GM23338 (cell line): ENCODE data around the gene HS6ST2. TPM values are rescaled to one million over a fixed set of nuclear protein-coding genes. Genes with fewer than 3 reads are reported as not detected.

Source experiments
- ATAC-seq: fragments of 200-7000 bp; cut with Tn5 transposase; 3 replicates; pipeline ENCODE4 v1.9.1; 2020
- DNase-seq: peaks from one replicate; pipeline ENCODE4 v3.0.0-alpha.2; 2015; ENCODE audit warnings: low spot score
- H2AFZ ChIP-seq: fragments of 200-600 bp; sonication (generic); 2 replicates; pipeline ENCODE4 v1.8.0; 2016; ENCODE audit warnings: antibody characterized with exemption, mild to moderate bottlenecking, moderate library complexity
- H3F3A ChIP-seq: fragments of 200-600 bp; sonication (generic); replicated peaks from 2 replicates; pipeline ENCODE4 v1.8.0; 2017; ENCODE audit warnings: antibody characterized with exemption, mixed run types, low read depth
- H3K27ac ChIP-seq: fragments of 200-600 bp; sonication (generic); 2 replicates; pipeline ENCODE4 v1.6.1; 2016; ENCODE audit warnings: low read depth
- H3K27me3 ChIP-seq: fragments of 200-600 bp; sonication (generic); 2 replicates; pipeline ENCODE4 v1.8.0; 2016; ENCODE audit warnings: mild to moderate bottlenecking, mixed run types, moderate library complexity; ENCODE audit not compliant: insufficient read depth
- H3K36me3 ChIP-seq: fragments of 200-600 bp; sonication (generic); 2 replicates; pipeline ENCODE4 v1.8.0; 2016; ENCODE audit warnings: mild to moderate bottlenecking; ENCODE audit not compliant: insufficient read depth
- H3K4me1 ChIP-seq: fragments of 200-600 bp; sonication (generic); 2 replicates; pipeline ENCODE4 v1.8.0; 2016; ENCODE audit warnings: mild to moderate bottlenecking, moderate library complexity; ENCODE audit not compliant: insufficient read depth
- H3K4me2 ChIP-seq: fragments of 200-600 bp; sonication (generic); 2 replicates; pipeline ENCODE4 v1.7.1; 2017; ENCODE audit warnings: mixed run types
- H3K4me3 ChIP-seq: fragments of 200-600 bp; sonication (generic); 2 replicates; pipeline ENCODE4 v1.6.1; 2016; ENCODE audit warnings: mixed run types
- H3K79me2 ChIP-seq: fragments of 200-600 bp; sonication (generic); replicated peaks from 2 replicates; pipeline ENCODE4 v1.8.0; 2017; ENCODE audit warnings: mild to moderate bottlenecking; ENCODE audit not compliant: insufficient read depth
- H3K9me2 ChIP-seq: fragments of 200-600 bp; sonication (generic); 2 replicates; pipeline ENCODE4 v1.8.0; 2017; ENCODE audit not compliant: insufficient read depth
- H4K20me1 ChIP-seq: fragments of 200-600 bp; sonication (generic); replicated peaks from 2 replicates; pipeline ENCODE4 v1.8.0; 2017; ENCODE audit warnings: mild to moderate bottlenecking; ENCODE audit not compliant: insufficient read depth
- H3K27ac Mint-ChIP-seq: 2 replicates; pipeline ENCODE4 v1.8.0; 2020; ENCODE audit warnings: inconsistent platforms, mild to moderate bottlenecking, moderate library complexity, mixed read lengths
- H3K27me3 Mint-ChIP-seq: 3 replicates; pipeline ENCODE4 v1.8.0; 2022; ENCODE audit warnings: low read depth, mild to moderate bottlenecking, moderate library complexity, mixed read lengths, inconsistent platforms; ENCODE audit not compliant: insufficient read depth, poor library complexity
- H3K36me3 Mint-ChIP-seq: 3 replicates; pipeline ENCODE4 v1.8.0; 2021; ENCODE audit warnings: low read depth, mild to moderate bottlenecking, inconsistent platforms, moderate library complexity, mixed read lengths
- H3K4me1 Mint-ChIP-seq: 3 replicates; pipeline ENCODE4 v1.8.0; 2020; ENCODE audit warnings: mild to moderate bottlenecking, inconsistent platforms, mixed read lengths
- H3K4me3 Mint-ChIP-seq: 3 replicates; pipeline ENCODE4 v1.8.0; 2021; ENCODE audit warnings: moderate library complexity, mild to moderate bottlenecking, inconsistent platforms, mixed read lengths
- H3K9me3 Mint-ChIP-seq: 3 replicates; pipeline ENCODE4 v1.8.0; 2020; ENCODE audit warnings: moderate library complexity, mild to moderate bottlenecking, inconsistent platforms, mixed read lengths
- EZH2 ChIP-seq: fragments of 200-600 bp; sonication (generic); IDR thresholded peaks from one replicate; pipeline ENCODE4 v1.8.0; 2017; ENCODE audit warnings: antibody characterized with exemption, mild to moderate bottlenecking, low read depth; ENCODE audit not compliant: unreplicated experiment
- NANOG ChIP-seq: IDR thresholded peaks from 2 replicates; pipeline ENCODE4 v1.6.1; 2016; ENCODE audit warnings: antibody characterized with exemption, borderline replicate concordance
- STAT1 ChIP-seq: IDR thresholded peaks from one replicate; pipeline ENCODE4 v1.6.1; 2016; ENCODE audit warnings: antibody characterized with exemption; ENCODE audit not compliant: unreplicated experiment
- ZNF114 ChIP-seq: fragments of 250-450 bp; sonication (Bioruptor Pico); IDR thresholded peaks from 2 replicates; pipeline ENCODE4 v1.5.0; 2020; ENCODE audit warnings: mild to moderate bottlenecking, moderate library complexity
- ZNF331 ChIP-seq: fragments of 250-450 bp; sonication (Bioruptor Pico); IDR thresholded peaks from 2 replicates; pipeline ENCODE4 v1.5.0; 2020; ENCODE audit warnings: low read depth, mild to moderate bottlenecking, moderate library complexity
- polyA plus RNA-seq: library from polyadenylated mRNA; unstranded; fragments of >200 nt; fragmentation: Nextera tagmentation; extraction: Ambion mirVana; gene quantifications from 2 replicates; pipeline ENCODE4 v1.2.1, GENCODE V29; 2016
- total RNA-seq: library from RNA; depleted of rRNA; stranded (reverse); fragments of >200 nt; shearing (Covaris generic); gene quantifications from 2 replicates; pipeline ENCODE4 v1.2.3, GENCODE V29; 2014
- TF ChIP-seq, protein P1 (sequence below): fragments of 250-450 bp; sonication (Bioruptor Pico); IDR thresholded peaks from 2 replicates; pipeline ENCODE4 v1.5.0; 2020; ENCODE audit warnings: mild to moderate bottlenecking, moderate library complexity
- TF ChIP-seq, protein P2 (sequence below): IDR thresholded peaks from 2 replicates; pipeline ENCODE4 v1.6.1; 2016; ENCODE audit warnings: antibody characterized with exemption

Gene HS6ST2
- total and polyA plus RNA-seq, 2 experiments from 2014 or later: 0.82 to 4.8 TPM

DNA sequence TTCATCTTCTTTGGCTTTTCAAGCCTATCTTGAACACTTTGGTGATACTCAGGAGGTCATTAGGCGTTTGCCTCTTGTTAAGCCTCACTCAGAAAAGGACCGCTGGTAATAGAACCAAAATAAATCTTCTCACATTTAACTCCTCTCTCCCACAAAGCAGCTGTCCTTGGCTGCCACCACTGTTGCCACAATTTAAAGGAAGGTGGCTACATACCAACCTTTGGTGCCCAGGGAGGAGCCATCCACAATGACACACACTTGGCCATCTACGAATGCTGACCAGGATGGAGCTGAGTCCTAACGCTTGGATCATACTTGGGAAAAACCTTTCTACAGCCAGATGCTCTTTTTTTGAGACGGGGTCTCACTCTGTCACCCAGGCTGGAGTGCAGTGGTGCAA is 210.2 kb downstream of the HS6ST2 start (continued):
- TF ChIP-seq, protein P1, sequence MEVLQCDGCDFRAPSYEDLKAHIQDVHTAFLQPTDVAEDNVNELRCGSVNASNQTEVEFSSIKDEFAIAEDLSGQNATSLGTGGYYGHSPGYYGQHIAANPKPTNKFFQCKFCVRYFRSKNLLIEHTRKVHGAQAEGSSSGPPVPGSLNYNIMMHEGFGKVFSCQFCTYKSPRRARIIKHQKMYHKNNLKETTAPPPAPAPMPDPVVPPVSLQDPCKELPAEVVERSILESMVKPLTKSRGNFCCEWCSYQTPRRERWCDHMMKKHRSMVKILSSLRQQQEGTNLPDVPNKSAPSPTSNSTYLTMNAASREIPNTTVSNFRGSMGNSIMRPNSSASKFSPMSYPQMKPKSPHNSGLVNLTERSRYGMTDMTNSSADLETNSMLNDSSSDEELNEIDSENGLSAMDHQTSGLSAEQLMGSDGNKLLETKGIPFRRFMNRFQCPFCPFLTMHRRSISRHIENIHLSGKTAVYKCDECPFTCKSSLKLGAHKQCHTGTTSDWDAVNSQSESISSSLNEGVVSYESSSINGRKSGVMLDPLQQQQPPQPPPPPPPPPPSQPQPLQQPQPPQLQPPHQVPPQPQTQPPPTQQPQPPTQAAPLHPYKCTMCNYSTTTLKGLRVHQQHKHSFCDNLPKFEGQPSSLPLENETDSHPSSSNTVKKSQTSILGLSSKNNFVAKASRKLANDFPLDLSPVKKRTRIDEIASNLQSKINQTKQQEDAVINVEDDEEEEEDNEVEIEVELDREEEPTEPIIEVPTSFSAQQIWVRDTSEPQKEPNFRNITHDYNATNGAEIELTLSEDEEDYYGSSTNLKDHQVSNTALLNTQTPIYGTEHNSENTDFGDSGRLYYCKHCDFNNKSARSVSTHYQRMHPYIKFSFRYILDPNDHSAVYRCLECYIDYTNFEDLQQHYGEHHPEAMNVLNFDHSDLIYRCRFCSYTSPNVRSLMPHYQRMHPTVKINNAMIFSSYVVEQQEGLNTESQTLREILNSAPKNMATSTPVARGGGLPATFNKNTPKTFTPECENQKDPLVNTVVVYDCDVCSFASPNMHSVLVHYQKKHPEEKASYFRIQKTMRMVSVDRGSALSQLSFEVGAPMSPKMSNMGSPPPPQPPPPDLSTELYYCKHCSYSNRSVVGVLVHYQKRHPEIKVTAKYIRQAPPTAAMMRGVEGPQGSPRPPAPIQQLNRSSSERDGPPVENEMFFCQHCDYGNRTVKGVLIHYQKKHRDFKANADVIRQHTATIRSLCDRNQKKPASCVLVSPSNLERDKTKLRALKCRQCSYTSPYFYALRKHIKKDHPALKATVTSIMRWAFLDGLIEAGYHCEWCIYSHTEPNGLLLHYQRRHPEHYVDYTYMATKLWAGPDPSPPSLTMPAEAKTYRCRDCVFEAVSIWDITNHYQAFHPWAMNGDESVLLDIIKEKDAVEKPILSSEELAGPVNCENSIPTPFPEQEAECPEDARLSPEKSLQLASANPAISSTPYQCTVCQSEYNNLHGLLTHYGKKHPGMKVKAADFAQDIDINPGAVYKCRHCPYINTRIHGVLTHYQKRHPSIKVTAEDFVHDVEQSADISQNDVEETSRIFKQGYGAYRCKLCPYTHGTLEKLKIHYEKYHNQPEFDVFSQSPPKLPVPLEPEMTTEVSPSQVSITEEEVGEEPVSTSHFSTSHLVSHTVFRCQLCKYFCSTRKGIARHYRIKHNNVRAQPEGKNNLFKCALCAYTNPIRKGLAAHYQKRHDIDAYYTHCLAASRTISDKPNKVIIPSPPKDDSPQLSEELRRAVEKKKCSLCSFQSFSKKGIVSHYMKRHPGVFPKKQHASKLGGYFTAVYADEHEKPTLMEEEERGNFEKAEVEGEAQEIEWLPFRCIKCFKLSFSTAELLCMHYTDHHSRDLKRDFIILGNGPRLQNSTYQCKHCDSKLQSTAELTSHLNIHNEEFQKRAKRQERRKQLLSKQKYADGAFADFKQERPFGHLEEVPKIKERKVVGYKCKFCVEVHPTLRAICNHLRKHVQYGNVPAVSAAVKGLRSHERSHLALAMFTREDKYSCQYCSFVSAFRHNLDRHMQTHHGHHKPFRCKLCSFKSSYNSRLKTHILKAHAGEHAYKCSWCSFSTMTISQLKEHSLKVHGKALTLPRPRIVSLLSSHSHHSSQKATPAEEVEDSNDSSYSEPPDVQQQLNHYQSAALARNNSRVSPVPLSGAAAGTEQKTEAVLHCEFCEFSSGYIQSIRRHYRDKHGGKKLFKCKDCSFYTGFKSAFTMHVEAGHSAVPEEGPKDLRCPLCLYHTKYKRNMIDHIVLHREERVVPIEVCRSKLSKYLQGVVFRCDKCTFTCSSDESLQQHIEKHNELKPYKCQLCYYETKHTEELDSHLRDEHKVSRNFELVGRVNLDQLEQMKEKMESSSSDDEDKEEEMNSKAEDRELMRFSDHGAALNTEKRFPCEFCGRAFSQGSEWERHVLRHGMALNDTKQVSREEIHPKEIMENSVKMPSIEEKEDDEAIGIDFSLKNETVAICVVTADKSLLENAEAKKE (CRISPR knock-in tag): no peak
- TF ChIP-seq, protein P2, sequence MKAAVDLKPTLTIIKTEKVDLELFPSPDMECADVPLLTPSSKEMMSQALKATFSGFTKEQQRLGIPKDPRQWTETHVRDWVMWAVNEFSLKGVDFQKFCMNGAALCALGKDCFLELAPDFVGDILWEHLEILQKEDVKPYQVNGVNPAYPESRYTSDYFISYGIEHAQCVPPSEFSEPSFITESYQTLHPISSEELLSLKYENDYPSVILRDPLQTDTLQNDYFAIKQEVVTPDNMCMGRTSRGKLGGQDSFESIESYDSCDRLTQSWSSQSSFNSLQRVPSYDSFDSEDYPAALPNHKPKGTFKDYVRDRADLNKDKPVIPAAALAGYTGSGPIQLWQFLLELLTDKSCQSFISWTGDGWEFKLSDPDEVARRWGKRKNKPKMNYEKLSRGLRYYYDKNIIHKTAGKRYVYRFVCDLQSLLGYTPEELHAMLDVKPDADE: no peak
- no peak for TF ChIP-seq NANOG
- TF ChIP-seq ZNF114: no peak
- no peak for TF ChIP-seq ZNF331 (CRISPR knock-in tag)
- TF ChIP-seq STAT1: no peak

DNA sequence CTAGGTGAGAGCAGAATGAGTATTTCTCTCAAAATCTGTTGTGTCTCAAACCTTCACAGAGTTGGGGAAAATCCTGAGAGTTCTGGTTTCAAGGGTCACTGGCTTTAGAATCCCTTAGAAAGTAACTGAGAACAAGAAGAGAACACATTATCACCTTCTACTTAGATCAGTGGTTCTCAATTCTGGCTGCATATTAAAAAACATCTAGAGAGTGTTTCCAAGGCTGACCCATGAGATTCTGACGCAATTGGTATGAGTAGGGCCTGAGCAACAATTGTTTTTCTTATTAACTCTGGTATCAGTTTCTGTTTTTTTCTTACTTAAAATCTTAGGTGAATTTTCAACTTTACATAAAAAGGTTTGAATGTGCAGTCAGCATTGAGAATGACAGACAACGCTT is 212.8 kb downstream of the HS6ST2 start:
- Mint-ChIP-seq H3K4me1 (peaks cover 37% of the 10 kb centered on the region), H3K27me3 (peaks cover 19% of the 10 kb centered on the region), H3K36me3 (no peaks in the 10 kb centered on the region)

More for the DNA sequence above, 212.8 kb downstream of the HS6ST2 start:
- H3F3A ChIP-seq: no peaks in the 10 kb centered on the region
- no peaks in the 10 kb centered on the region for H3K36me3 ChIP-seq
- no peak overlapping the region for H2AFZ ChIP-seq
- H3K27me3 ChIP-seq: peaks cover 39% of the 10 kb centered on the region
- H3K9me2 ChIP-seq: no peaks in the 10 kb centered on the region
- no peak overlapping the region for H3K4me2 ChIP-seq
- Mint-ChIP-seq H3K27ac (no peak overlapping the region), H3K9me3 (no peaks in the 10 kb centered on the region), H3K4me3 (no peak overlapping the region)
- H3K79me2 ChIP-seq: no peaks in the 10 kb centered on the region
- H3K27ac ChIP-seq: no peak overlapping the region
- peaks cover 34% of the 10 kb centered on the region for H3K4me1 ChIP-seq
- H4K20me1 ChIP-seq: no peaks in the 10 kb centered on the region
- no peak overlapping the region for H3K4me3 ChIP-seq
- no peak for TF ChIP-seq EZH2
- TF ChIP-seq NANOG: no peak
- no peak for ATAC-seq
- DNase-seq: no peak
